C4-2B (cell line): Measurements from ENCODE around the gene CDKN2B-AS1.

Experiments
- H3K27ac ChIP-seq: fragments of 450-650 bp; 2 replicates; pipeline ENCODE4 v1.5.1; 2017
- ZFX ChIP-seq: fragments of 450-650 bp; IDR thresholded peaks from 2 replicates; pipeline ENCODE4 v1.6.1; 2017
- TF ChIP-seq, protein P1 (sequence below): fragments of 450-650 bp; conservative IDR thresholded peaks from 2 replicates; pipeline ENCODE4 v1.5.1; 2017; ENCODE audit warnings: mild to moderate bottlenecking

Gene CDKN2B-AS1

DNA sequence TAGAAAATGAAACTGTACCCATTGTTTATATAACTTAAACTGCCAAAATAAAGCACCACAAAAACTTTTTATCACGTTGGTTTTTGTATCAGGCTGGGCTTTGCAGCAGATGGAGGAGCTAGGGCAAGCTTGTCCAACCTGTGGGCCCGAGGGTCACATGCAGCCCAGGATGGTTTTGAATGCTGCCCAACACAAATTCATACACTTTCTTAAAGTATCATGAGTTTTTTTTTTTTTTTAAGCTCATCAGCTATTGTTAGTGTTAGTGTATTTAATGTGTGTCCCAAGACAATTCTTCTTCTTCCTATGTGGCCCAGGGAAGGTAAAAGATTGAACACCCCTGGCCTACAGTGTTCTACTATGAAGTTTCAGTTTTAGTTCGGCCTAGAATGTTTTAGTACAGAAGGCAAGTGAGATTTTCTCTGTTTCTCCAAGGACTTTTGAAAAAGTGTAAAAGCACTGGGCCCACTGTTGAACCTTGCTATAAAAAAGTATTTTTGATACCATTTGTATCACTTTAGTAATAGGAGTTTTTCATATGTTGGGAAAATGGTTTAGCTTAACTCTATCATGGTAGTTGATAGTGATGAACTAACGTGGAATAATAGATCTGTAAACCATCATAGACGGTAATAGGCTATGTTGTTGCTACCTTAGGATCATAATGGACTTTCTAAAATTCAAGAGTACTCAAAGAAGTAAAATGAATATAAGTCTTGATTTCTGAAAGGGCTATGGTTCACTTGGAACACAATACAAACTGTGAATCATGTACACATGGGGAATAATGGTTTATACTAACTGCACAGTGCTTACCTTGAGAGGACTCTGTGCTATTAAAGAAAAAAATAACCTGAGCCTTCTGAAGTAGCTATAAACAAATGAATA is 3.3 kb upstream of the CDKN2B-AS1 start:
- no peak overlapping the region for H3K27ac ChIP-seq

DNA sequence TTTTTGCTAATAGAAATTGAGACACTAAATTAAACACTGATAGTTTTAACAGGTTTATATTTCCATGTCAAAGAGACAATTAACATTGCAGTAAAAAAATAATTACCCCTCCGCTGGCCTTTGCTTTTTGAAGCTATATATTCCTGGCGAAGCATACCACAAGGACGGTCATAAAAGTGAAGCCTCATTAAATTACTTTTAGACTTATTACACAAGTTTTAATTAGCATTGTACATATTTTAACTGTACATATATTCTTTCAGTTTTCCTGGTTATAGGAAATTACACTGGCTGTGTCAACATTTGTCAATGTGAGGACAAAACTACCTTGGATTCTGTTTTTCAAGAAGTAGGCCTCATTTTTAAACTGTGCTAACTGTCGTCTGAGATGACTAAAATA is 1.6 kb upstream of the CDKN2B-AS1 start:
- peak overlapping the region; percentile 84 for H3K27ac ChIP-seq
- no peak for TF ChIP-seq ZFX
- TF ChIP-seq, protein P1, sequence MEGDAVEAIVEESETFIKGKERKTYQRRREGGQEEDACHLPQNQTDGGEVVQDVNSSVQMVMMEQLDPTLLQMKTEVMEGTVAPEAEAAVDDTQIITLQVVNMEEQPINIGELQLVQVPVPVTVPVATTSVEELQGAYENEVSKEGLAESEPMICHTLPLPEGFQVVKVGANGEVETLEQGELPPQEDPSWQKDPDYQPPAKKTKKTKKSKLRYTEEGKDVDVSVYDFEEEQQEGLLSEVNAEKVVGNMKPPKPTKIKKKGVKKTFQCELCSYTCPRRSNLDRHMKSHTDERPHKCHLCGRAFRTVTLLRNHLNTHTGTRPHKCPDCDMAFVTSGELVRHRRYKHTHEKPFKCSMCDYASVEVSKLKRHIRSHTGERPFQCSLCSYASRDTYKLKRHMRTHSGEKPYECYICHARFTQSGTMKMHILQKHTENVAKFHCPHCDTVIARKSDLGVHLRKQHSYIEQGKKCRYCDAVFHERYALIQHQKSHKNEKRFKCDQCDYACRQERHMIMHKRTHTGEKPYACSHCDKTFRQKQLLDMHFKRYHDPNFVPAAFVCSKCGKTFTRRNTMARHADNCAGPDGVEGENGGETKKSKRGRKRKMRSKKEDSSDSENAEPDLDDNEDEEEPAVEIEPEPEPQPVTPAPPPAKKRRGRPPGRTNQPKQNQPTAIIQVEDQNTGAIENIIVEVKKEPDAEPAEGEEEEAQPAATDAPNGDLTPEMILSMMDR = no peak

More for the DNA sequence above, 3.3 kb upstream of the CDKN2B-AS1 start:
- TF ChIP-seq ZFX = no peak
- TF ChIP-seq, protein P1 = no peak

DNA sequence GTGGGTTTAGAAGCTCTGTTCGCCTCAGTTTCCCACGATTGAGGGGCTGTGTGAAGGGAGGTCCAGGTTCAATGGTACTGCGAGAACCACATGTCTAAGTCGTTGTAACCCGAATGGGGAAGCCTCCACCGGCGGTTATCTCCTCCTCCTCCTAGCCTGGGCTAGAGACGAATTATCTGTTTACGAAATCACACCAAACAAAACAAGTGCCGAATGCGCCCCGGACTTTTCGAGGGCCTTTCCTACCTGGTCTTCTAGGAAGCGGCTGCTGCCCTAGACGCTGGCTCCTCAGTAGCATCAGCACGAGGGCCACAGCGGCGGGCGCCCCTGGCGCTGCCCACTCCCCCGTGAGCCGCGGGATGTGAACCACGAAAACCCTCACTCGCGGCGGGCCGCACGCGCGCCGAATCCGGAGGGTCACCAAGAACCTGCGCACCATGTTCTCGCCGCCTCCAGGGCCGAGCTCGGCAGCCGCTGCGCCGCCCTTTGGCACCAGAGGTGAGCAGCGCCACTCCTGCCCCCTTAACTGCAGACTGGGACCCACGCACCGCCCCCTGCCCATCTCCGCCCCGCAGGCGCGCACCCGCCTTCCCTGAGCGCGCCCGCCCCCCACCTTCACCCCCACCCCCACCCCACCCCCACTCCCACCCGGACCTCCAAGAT is 567 bp upstream of the CDKN2B-AS1 start, which contains the start of gene CDKN2A:
Gene CDKN2A (minus strand): TSS at position 500 of the 663 bp plus-strand sequence.
- peak within 1 kb of the TSS; percentile 84 for H3K27ac ChIP-seq
- TF ChIP-seq, protein P1 = no peak
- no peak for TF ChIP-seq ZFX

DNA sequence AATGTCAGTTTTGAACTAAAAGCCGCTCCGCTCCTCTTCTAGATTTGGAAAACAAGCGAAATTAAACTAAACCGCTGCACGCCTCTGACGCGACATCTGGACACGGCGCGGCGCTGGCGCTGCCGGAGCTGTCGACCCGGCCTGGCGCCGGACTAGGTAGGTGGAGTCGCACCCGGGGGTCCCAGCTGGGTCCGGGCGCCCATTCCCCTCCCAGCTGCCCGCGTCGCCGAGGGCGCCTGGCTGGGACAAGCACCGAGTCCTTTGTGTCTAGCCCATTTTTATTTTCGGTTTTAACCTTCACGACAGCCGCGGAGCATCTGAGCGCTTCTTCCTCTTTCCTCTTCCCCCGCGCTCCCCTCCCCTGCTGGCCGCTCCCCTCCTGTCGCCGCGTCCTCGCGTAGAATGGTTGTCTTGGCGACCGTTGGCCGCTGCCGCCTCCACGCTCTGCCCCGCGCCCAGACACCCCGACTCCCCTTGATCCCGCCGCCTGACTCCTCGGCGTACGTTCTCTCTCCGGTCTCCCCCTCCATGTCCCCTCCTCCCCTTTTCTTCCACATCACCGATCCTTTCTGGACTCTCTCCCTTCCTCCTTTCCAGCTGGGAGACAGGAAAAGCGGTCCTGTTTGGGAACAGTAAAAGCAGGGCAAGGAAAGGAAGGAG is 545 bp downstream of the CDKN2B-AS1 start:
- TF ChIP-seq ZFX = no peak
- TF ChIP-seq, protein P1 = no peak
- H3K27ac ChIP-seq = peak overlapping the region; percentile 84

DNA sequence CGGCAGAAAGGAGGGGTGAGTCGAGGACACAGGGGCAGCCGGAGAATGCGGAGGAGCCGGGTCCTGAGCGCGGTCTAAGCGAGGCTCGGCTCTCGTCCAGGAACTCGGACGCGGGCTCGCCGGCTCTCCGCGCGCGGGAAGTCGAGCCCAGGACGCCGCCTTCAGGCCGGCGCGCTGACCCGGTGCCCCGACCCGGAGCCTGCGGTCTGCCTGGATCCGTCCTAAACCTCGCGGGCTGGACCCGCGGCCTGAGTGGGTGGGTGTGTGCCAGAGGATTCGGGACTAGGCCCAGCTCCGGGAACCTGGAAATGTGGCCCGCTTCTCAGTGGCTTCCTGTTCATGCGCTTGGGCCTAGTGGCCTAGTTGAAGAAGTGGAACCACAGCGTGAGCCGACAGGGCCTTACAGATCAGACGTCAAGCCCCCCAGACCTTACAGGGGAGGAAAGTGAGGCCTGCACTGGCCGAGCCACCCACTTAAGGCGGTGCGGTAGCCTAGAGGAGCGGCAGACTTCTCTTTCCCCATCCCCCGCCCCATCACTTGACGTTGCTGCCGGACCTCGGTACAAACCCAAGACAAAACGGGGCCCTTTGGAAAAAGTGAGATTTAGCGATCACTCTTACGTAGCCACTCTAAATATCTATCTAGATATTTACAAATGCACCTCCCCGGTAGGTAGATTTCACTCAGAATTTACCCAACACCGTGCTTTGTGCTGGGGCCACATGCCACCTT is 1.2 kb downstream of the CDKN2B-AS1 start:
- TF ChIP-seq, protein P1 = peak; percentile 65
- peak; percentile 81 for TF ChIP-seq ZFX
- H3K27ac ChIP-seq = peak overlapping the region; percentile 84

DNA sequence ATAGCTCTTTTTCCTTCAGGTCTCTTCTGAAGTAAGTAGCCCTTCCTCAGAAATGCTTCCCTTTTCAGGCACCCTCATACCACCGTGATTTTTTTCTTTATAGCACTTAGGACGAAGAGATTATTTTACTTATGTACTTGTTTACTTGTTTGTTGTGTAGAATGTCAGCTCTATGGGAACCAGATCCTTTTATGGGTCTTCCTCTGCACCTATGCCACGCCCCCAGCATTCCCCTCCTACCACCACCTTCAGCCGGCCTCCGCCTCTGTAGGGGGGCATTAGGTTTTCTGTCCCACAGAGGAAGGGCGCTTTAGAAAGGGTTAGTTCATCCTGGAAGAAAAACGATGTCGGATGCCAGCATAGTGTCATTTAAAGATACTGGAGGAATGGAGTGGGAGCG is 1.8 kb downstream of the CDKN2B-AS1 start:
- no peak for TF ChIP-seq ZFX
- TF ChIP-seq, protein P1 = no peak
- H3K27ac ChIP-seq = no peak overlapping the region
